Pulmonary artery endothelial cell (primary cell): ENCODE data around the gene DEFB113. TPM values are rescaled to one million over a fixed set of nuclear protein-coding genes. Genes with fewer than 3 reads are reported as not detected.

Experiments used
- DNase-seq: peaks from one replicate; pipeline ENCODE4 v3.0.0-alpha.2; 2011; ENCODE audit warnings: low read depth, low spot score
- total RNA-seq: library from RNA; depleted of rRNA; stranded (reverse); fragments of >200 nt; gene quantifications from 2 replicates; pipeline ENCODE4 v1.2.3, GENCODE V29; 2014

DEFB113 gene
- total RNA-seq, 1 donor from 2014 or later: not detected

DNA sequence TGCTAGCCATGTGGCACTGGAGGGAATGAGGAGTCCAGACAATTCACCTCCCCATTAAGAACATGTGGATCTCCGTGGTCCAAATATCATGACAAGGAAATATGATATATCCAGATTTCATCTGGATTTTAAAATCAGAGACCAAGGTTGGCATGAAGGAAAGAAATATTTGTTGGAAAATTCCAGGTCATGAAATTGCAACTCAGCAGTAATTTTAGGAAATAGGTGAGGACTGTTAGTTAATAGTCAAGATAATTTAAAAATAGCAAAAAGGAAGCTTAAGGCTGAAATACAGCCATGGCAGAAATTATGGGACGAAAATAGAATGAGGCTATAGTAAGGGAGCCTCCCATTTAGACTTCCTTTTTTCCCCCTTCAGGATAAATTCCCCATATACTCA, 32.4 kb downstream of the DEFB113 start:
- no peak for DNase-seq

DNA sequence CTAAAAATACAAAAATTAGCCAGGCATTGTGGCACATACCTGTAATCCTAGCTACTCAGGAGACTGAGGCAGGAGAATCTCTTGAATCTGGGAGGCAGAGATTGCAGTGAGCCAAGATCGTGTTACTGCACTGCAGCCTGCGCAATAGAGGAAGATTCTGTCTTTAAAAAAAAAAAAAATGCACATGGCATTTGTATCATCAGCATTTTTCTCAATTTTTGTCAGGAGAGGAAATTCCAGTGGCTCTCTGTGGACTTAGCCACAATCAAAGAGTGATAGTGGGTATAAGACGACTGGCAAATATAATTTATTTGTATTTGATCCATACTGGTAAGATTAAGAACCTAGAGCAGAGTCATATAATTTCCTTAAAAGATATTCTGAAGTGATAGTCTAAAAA, 34.0 kb downstream of the DEFB113 start:
- no peak for DNase-seq

DNA sequence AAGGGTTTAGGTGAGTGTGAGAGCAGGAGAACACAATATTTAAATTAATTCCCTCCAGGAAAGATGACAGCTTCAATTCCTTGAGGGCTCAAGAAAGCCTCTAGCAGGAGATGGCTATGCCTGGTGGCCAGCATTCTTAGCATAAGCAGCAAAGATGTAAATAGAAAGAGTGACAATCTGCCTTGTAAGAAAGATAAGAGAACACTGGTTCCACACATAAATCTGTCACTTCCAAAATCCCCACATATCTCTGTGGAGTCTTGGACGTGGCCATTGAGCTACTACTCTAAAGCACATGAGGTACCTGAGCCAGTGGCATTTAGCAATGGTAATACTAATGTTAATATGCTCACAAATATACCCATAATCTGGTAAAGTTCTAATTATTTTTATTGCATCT, 34.7 kb downstream of the DEFB113 start:
- DNase-seq: no peak

DNA sequence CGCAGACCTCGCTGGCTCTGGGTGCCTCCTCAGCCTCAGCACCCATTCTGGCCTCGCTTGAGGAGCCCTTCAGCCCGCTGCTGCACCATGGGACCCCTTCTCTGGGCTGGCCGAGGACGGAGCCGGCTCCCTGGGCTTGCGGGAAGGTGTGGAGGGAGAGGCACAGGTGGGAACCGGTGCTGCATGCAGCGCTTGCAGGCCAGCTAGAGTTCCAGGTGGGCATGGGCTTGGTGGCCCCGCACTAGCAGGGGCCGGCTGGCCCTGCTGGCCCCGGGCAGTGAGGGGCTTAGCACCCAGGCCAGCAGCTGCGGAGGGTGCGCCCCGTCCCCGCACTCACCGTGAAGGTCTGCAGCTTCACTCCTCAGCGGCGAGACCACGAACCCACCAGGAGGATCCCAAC, 35.9 kb downstream of the DEFB113 start:
- DNase-seq: no peak

DNA sequence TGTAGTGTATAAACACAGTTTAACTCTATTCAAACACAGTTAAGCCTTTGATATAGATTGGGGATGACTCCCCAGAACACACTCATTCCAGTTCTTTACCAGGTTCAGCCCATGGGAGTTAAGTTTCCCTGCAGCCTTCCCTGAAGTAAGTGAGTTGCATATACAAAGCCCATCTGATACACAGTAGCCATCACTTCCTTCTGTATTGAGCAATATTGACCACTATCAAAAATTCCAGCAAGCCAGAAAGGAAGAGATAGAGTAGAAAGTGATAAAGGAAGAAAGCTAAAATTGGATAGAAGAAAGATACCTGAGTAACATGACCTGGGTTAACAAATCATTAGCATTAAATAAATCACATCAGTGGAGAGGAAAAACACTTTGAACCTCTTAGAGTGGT, 40.1 kb downstream of the DEFB113 start:
- no peak for DNase-seq

DNA sequence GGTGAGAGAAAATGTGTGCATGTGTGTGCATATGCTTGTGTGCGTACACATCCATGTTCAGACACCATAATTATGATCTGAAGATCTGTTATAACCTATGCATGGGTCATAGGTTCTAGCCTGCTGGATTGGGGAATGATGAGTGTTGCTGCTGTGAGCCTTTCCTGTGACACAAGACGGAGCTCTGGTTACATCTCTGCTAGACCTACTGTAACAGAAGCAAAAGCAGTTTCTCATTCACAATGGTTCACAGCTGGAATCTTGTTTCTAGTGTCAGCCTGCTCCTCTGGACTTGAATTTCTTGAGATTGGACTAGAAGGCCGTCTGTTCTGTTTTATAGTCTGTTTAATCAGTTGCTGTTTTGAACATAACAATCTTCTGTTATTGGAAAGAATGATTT, 45.6 kb downstream of the DEFB113 start:
- no peak for DNase-seq

DNA sequence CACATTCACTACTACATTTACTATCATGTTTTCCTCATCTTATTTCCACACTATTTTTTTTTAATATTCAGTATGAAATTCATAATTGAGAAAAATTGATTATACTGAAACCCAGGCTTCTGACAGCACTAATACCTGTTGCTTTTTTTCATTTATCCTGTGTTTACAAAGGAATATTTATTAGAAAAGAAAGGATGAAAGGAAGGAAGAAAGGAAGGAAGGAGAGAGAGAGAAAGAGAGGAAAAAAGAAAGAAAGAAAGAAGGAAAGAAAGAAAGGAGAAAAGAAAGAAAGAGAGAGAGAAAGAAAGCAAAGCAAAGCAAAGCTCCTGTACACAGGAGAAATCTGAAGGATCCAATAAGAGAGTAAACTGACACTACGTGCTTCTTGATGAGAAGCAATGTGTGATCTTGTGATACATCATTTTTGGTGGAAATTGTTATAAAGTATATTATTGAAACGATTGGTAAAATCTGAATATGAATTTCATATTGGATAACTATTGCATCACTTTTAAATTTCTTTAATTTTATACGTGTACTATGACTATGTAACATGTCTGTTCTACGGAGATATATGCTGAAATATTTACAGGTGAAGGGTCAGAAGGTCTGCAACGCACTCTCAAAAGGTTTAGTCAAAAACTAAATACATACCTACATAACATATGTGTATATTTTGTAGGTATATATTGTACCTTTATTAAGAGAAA, 49.3 kb downstream of the DEFB113 start:
- DNase-seq: no peak

DNA sequence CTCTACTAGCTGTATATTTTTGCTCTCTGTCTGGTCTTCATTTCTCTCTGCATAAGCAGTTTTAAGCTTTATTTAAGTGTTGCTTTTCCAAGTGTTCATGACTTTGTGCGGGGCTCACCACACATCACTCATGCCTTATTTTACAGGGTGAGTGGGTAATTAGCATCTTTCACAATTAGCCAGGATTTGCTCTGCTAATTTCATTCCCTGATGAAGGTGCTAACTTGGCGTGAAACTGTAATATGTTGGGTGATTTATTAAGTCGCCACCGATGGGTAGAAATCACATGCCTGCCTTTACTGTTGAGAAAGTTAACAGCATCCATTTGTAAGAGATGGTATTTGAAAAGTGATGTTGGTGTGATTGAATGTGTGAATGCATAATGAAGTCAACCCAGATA, 50.2 kb downstream of the DEFB113 start:
- no peak for DNase-seq

DNA sequence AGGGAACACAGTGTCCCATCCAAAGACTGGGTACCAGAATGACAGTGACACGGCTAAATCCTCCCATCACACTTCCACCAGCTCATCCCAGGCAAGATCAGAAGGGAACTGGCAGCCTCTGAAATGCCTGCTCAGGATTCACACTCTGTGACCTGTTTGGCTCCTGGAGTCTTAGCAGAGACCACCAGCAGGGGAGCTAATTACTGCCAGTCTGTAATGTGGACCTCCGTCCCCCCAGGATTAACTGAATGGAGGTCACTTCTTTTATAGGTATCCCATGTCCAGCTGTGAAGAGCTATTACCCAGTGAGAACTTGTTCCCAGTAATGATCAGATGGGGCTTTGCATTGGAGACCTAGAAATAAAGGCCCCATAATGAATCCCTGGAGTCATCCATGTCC, 50.6 kb downstream of the DEFB113 start:
- DNase-seq: no peak

Other genes starting within 250 kb of the DEFB113 start
- not detected in 2 replicates for gene CRISP3, start 225.2 kb downstream of the DEFB113 start, total RNA-seq
- not detected in 2 replicates for gene PGK2, start 182.3 kb downstream of the DEFB113 start, total RNA-seq
- not detected in 2 replicates for gene CRISP1, start 103.1 kb downstream of the DEFB113 start, total RNA-seq
- not detected in 2 replicates for gene DEFB114, start 5.5 kb downstream of the DEFB113 start, total RNA-seq
- gene DEFB110, start 52.4 kb upstream of the DEFB113 start, total RNA-seq: not detected in 2 replicates
- gene DEFB112, start 80.3 kb upstream of the DEFB113 start, total RNA-seq: not detected in 2 replicates